Gastrocnemius medialis (tissue), 4 donors: ENCODE results near the gene INSYN2B.

Source experiments
- POLR2A ChIP-seq, 2 donors: fragments of 450-650 bp; IDR thresholded peaks; one replicate each; pipeline ENCODE4 v1.6.1; 2017; ENCODE audit warnings: antibody characterized with exemption in 2 of 2, mild to moderate bottlenecking in 2 of 2, moderate library complexity in 2 of 2
- TF ChIP-seq, protein P1 (sequence below), 5 experiments: fragments of 450-650 bp in 3 of 5; fragments of 200-600 bp in 2 of 5; sonication (generic) in 2 of 5; IDR thresholded peaks in 4 of 5; conservative IDR thresholded peaks in 1 of 5; 1 replicate in 4 of 5; 2 replicates in 1 of 5; pipeline ENCODE4 v1.5.1; 2016 to 2019; ENCODE audit warnings: antibody characterized with exemption in 5 of 5, mild to moderate bottlenecking in 3 of 5, moderate library complexity in 3 of 5

DNA sequence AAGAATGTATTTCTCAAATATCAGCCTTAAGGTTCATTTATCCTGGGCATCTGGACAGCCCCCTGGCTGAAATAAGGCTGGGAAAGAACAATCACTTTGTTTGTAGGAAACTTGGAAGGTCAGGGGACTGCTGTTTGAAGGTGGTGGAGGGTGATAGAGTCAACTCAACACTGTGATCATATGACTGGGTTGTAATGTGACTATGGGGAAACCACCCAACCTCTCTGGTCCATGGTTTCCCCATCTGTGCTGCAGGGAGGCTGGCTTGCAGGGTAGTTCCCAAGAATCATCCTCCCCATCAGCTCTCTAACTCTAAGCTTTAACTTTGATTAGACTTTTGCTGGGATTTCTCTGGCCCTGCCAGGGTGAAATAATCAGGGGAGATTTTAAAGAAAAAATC lies 10.0 kb downstream of the INSYN2B start:
- TF ChIP-seq, protein P1, sequence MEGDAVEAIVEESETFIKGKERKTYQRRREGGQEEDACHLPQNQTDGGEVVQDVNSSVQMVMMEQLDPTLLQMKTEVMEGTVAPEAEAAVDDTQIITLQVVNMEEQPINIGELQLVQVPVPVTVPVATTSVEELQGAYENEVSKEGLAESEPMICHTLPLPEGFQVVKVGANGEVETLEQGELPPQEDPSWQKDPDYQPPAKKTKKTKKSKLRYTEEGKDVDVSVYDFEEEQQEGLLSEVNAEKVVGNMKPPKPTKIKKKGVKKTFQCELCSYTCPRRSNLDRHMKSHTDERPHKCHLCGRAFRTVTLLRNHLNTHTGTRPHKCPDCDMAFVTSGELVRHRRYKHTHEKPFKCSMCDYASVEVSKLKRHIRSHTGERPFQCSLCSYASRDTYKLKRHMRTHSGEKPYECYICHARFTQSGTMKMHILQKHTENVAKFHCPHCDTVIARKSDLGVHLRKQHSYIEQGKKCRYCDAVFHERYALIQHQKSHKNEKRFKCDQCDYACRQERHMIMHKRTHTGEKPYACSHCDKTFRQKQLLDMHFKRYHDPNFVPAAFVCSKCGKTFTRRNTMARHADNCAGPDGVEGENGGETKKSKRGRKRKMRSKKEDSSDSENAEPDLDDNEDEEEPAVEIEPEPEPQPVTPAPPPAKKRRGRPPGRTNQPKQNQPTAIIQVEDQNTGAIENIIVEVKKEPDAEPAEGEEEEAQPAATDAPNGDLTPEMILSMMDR (IDR thresholded peaks at IDR 0.05 in 4 of 5, conservative IDR thresholded peaks at IDR 0.05 in 1 of 5), result no peak
- TF ChIP-seq POLR2A (IDR thresholded peaks at IDR 0.05), result no peak
